Testis (tissue), 3 donors: ENCODE data around the gene ITPKA. TPM values are rescaled to one million over a fixed set of nuclear protein-coding genes. Genes with fewer than 3 reads are reported as not detected.

ENCODE experiments used
- DNase-seq: peaks from one replicate; pipeline ENCODE4 v3.0.0-alpha.2; 2019
- H3K27ac ChIP-seq, 2 donors: fragments of 200-600 bp; sonication (generic); one replicate each; pipeline ENCODE4 v1.5.1; 2019
- H3K27me3 ChIP-seq: fragments of 200-600 bp; sonication (generic); one replicate; pipeline ENCODE4 v1.5.1; 2019
- H3K36me3 ChIP-seq: fragments of 200-600 bp; sonication (generic); one replicate; pipeline ENCODE4 v1.5.1; 2017; ENCODE audit warnings: low read depth; ENCODE audit errors: missing control alignments
- H3K4me1 ChIP-seq: fragments of 200-600 bp; sonication (generic); one replicate; pipeline ENCODE4 v1.5.1; 2019
- H3K4me3 ChIP-seq, 2 donors: fragments of 200-600 bp; sonication (generic); one replicate each; pipeline ENCODE4 v1.5.1; 2017 to 2019
- H3K9me3 ChIP-seq: fragments of 200-600 bp; sonication (generic); one replicate; pipeline ENCODE4 v1.5.1; 2017
- POLR2A ChIP-seq: fragments of 450-650 bp; IDR thresholded peaks from one replicate; pipeline ENCODE4 v1.6.1; 2017; ENCODE audit warnings: antibody characterized with exemption, mild to moderate bottlenecking, moderate library complexity
- WGBS, 2 donors: methylation state at CpG; one replicate each; pipeline ENCODE4 v1.1.5; 2018; 5-methylcytosine and 5-hydroxymethylcytosine counted together
- intact Hi-C: fragments of 100-400 bp; cut with DNase I; formaldehyde crosslinking; loops from one replicate; pipeline ENCODE4 v1.15.1; 2023; ENCODE audit warnings: low total_unique reads
- polyA plus RNA-seq: library from polyadenylated mRNA; stranded (reverse); fragments of 350-450 nt; fragmentation: Illumina TruSeq; extraction: RNeasy Lipid Tissue Mini Kit (QIAGEN cat#74804); gene quantifications from one replicate; pipeline ENCODE4 v1.2.3, GENCODE V29; 2014; ENCODE audit warnings: low read depth, low replicate concordance; ENCODE audit not compliant: insufficient read depth
- total RNA-seq, 2 donors: library from RNA; depleted of rRNA; stranded (reverse); fragments of >200 nt; gene quantifications; one replicate each; pipeline ENCODE4 v1.2.3, GENCODE V29; 2016
- TF ChIP-seq, protein P1 (sequence below), 3 experiments: fragments of 450-650 bp in 2 of 3; fragments of 200-600 bp in 1 of 3; sonication (generic) in 1 of 3; IDR thresholded peaks; one replicate each; pipeline ENCODE4 v1.5.1; 2016 to 2019; ENCODE audit warnings: antibody characterized with exemption in 3 of 3, mild to moderate bottlenecking in 2 of 3, moderate library complexity in 1 of 3

ITPKA gene
- total and polyA plus RNA-seq, 3 donors from 2014 or later: 12.1 to 21.3 (median 16.7) TPM

DNA sequence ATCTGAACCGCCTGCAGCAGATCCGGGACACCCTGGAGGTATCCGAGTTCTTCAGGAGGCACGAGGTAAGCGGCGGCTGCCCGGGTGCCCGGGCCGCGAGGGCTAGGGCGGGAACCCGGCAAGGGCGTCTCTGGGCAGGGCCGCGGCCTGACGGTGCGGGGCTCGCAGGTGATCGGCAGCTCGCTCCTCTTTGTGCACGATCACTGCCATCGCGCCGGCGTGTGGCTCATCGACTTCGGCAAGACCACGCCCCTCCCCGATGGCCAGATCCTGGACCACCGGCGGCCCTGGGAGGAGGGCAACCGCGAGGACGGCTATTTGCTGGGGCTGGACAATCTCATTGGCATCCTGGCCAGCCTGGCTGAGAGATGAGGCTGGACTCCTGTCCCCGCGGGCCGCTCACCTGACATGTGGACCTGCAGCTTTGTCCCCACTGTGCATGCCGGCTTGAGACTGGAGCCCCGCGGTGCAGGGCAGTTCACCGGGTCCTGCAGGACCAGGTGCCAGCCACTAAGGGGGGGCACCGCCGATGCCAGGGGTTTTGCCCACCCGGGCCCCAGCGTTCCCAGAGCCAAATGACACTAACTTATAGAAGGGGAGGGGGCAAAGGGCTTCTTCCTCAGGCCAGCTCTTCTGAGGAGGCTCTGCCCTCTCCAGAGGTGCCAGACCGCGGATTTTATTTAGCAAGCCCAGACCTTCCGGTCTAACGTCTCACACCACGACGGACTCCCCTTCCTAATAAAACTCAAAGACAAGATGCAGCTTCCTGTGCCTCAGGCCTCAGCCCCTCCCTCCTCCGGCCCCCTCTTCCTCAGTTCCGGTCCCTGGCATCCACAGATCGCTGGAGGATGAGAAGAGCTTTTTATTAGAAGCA is 9.4 kb downstream of the ITPKA start:
- intact Hi-C loops: no loop called here
- no peaks in the 10 kb centered on the region for H3K4me1 ChIP-seq
- no peak overlapping the region for H3K4me3 ChIP-seq
- H3K36me3 ChIP-seq: no peaks in the 10 kb centered on the region
- WGBS, 2 donors: 34 to 49% methylated on average over 19 to 54 of the region's 54 CpGs
- no peak for TF ChIP-seq POLR2A
- TF ChIP-seq, protein P1, sequence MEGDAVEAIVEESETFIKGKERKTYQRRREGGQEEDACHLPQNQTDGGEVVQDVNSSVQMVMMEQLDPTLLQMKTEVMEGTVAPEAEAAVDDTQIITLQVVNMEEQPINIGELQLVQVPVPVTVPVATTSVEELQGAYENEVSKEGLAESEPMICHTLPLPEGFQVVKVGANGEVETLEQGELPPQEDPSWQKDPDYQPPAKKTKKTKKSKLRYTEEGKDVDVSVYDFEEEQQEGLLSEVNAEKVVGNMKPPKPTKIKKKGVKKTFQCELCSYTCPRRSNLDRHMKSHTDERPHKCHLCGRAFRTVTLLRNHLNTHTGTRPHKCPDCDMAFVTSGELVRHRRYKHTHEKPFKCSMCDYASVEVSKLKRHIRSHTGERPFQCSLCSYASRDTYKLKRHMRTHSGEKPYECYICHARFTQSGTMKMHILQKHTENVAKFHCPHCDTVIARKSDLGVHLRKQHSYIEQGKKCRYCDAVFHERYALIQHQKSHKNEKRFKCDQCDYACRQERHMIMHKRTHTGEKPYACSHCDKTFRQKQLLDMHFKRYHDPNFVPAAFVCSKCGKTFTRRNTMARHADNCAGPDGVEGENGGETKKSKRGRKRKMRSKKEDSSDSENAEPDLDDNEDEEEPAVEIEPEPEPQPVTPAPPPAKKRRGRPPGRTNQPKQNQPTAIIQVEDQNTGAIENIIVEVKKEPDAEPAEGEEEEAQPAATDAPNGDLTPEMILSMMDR (IDR thresholded peaks at IDR 0.05): no peak
- no peak overlapping the region for H3K27ac ChIP-seq
- no peaks in the 10 kb centered on the region for H3K27me3 ChIP-seq
- no peak for DNase-seq
- H3K9me3 ChIP-seq: no peaks in the 10 kb centered on the region

- Histone ChIP-seq H3K27me3 (no peaks in the 10 kb centered on the region), H3K4me3 (no peak overlapping the region), H3K9me3 (no peaks in the 10 kb centered on the region), H3K4me1 (no peaks in the 10 kb centered on the region), H3K36me3 (no peaks in the 10 kb centered on the region), H3K27ac (no peak overlapping the region)
- no peak for DNase-seq
- TF ChIP-seq, protein P1 (IDR thresholded peaks at IDR 0.05): no peak
- TF ChIP-seq POLR2A: no peak
- intact Hi-C loops: no loop called here
- WGBS, 2 donors: 80 to 92% methylated on average over 1 to 5 of the region's 5 CpGs
Measured at GRCh38 chr15:41503669-41504010, 10.0 kb downstream of the ITPKA start.

DNA sequence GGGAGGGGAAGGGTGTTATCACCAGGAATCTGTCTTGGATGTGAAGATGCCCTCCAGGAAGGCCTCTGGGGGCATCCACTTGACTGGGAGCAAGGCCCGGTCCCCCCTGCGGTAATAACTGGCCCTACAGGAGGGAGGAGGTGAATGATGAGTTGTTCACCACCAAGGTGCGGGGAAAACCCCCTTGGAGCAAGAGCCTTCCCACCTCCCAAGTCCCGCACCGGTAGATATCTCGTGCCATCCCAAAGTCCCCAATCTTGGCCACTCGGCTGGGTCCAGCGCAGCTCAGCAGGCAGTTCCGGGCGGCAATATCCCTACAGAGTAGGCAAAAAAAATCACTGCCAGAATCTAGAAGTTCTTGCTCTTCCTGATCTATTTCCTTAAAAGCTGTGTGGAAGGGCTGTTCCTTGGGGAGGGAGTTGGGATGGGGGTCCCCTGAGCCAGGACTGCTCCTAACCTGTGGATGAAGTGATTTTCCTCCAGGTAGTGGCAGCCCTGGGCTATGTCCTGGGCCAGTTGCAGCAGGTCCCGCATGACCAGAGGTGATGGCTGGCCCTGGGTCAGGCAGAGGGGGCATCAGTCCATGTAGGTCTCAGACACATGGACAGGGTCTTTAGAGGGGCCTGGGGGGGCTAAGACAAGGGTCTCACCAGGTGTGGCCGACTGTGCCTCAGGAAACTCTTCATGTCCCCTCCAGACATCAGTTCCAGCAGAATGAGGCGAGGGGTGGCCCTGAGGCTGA is 11.2 kb downstream of the ITPKA start:
- H3K27ac ChIP-seq: no peak overlapping the region
- H3K9me3 ChIP-seq: no peaks in the 10 kb centered on the region
- intact Hi-C loops: no loop called here
- no peaks in the 10 kb centered on the region for H3K4me1 ChIP-seq
- WGBS, 2 donors: 95 to 96% methylated on average over 8 to 13 of the region's 13 CpGs
- TF ChIP-seq, protein P1 (IDR thresholded peaks at IDR 0.05): no peak
- TF ChIP-seq POLR2A: no peak
- H3K27me3 ChIP-seq: no peaks in the 10 kb centered on the region
- no peak for DNase-seq
- no peaks in the 10 kb centered on the region for H3K36me3 ChIP-seq
- no peak overlapping the region for H3K4me3 ChIP-seq

DNA sequence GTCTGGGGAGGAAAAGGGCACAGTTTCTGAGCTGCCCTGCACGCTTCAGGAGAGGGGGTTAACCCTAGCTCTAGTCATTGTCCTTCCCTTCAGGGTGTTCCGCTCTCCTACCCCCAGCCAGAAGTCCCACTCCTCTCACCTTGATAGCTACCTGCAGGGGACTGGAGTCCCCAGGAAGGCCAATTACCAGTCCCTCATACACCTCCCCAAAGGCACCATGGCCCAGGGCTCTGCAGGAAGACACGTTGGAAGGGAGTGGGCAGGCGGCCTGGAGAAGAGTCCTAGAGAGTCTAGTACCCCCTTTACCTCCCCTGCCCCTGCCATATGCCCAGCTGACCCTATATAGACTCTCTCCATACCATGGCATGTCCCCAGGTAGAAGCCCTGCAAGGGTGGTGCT is 12.1 kb downstream of the ITPKA start:
- Histone ChIP-seq H3K36me3 (no peaks in the 10 kb centered on the region), H3K4me3 (no peak overlapping the region), H3K9me3 (no peaks in the 10 kb centered on the region), H3K27me3 (no peaks in the 10 kb centered on the region), H3K27ac (no peak overlapping the region), H3K4me1 (no peaks in the 10 kb centered on the region)
- intact Hi-C loops: no loop called here
- no peak for DNase-seq
- 92% methylated on average over 4 of the region's 4 CpGs; no CpG with 5 or more reads in 1 of the 2 donors for WGBS, 2 donors
- TF ChIP-seq, protein P1 (IDR thresholded peaks at IDR 0.05): no peak
- no peak for TF ChIP-seq POLR2A
